DMS153 (cell line): Measurements from ENCODE around the gene IQGAP2.

Experiments used
- DNase-seq: peaks from one replicate; lab custom pipeline; 2025; lab: John Stamatoyannopoulos, UW

IQGAP2 gene

DNA sequence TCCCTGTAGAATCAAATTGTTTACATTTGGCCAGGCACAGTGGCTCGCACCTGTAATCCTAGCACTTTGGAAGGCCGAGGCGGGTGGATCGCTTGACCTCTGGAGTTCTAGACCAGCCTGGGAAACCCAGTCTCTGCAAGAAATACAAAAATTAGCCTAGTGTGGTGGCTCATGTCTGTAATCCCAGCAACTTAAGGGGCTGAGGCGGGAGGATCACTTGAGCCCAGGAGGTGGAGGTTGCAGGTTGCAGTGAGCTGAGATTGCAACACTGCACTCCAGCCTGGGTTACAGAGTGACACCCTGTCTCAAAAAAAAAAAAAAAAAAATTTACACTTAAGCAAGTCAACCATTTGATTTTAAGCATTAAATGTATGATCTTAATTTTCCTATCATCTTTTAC is 17.5 kb upstream of the IQGAP2 start:
- no peak for DNase-seq

DNA sequence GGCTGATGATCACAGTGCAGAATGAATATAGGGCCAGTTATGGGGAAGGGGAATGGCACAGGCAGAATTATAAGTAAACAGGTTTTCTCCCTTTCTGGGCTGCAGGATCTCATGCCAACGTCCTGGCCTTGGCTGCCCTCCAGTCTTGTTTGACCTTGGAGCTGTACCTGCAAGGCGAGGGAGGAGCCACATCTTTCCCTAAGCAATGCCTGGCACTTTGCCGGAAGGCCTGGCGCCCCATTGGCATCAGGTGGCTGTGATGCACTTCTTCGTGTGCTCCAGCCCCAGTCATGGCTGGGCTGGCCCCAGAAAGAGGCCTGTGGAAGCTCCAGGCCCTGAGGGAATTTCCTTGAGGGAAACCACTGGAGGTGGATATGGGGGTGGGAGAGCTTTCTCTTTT is 16.7 kb upstream of the IQGAP2 start:
- DNase-seq: no peak

DNA sequence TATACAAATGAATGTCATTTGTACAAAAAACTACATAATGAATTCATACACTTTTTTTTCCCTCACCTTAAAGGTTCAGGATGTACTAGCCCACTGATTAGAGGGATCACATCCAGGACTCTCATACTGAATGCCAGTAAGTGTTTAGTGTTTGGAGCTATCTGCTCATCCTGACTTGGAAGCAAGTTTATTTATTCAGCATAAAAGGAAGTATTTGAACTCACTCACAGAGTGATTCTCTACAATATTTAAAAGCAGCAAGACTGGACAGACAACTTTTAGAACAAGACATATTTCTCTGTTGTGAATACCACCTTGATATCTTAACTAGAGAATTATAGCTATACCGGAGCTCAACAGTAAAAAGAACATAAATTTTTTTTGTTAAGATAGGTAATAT is 14.8 kb upstream of the IQGAP2 start:
- DNase-seq: no peak

DNA sequence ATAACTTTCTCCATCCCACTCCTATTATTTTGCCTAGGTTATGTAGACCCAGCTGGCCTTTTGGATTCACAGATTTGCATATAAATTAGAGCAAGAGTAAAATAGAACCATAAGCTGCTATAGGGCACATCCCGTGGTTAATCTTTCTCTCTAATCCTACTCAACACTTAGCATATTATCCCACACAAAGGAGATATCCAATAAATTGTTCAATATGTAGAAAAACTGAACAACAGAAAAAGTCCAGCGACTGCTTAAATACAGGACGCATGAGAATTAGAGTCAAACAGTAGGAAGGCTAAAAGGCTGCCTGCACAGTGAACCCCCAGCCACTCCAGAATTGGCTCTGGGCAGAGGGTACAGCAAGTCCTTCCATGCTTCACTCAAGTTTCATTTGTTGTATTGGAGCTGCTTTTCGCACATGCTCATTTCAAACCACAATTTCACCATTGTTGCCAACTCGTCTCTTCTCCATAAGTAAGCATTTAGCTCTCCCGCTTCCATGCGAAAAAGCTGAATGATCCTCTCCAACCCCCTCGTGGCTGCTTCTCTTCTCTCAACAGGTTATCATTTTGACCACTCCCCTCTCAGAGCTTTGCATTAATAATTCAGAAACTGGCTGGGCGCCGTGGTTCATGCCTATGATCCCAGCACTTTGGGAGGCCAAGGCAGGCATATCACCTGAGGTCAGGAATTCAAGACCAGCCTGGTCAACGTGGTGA is 14.1 kb upstream of the IQGAP2 start:
- no peak for DNase-seq

DNA sequence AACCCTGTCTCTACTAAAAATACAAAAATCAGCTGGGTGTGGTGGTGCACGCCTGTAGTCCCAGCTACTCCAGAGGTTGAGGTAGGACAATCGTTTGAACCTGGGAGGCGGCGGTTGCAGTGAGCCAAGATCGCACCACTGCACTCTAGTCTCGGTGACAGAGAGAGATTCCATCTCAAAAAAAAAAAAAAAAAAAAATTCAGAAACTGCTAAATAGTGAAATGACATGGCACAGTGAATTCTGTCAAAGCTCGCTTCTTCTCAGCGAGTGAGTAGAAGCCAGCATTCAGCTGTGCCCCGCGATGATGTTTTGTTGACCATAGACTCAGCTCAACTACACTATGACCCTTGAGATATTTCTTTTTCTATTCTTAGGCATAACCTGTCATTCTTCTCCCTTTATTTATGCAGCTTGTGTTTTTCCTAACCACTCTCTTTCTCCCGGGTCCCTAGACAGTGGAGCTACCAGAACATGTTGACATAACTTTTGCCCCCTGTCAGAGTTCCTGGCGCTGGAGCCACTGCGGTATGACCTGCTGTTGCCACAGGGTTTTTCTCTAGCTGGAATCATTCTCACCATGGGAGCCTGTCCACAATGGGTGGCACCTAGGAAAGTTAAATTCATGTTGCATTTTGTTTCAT is 13.5 kb upstream of the IQGAP2 start:
- DNase-seq: no peak

DNA sequence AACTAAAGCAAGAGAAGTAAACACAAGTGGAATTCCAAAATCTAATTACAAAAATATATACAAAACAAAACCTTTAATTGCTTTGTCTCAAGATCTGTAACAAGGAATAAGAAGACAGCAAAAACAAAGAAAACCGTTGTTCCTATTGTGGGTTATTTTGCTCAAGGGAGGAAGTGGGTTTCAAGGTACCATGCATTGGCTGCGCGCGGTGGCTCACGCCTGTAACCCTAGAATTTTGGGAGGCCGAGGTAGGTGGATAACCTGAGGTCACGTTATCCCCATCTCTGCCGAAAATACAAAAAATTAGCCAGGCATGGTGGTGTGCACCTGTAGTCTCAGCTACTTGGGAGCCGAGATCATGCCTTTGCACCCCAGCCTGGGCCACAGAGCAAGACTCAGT is 12.1 kb upstream of the IQGAP2 start:
- no peak for DNase-seq

DNA sequence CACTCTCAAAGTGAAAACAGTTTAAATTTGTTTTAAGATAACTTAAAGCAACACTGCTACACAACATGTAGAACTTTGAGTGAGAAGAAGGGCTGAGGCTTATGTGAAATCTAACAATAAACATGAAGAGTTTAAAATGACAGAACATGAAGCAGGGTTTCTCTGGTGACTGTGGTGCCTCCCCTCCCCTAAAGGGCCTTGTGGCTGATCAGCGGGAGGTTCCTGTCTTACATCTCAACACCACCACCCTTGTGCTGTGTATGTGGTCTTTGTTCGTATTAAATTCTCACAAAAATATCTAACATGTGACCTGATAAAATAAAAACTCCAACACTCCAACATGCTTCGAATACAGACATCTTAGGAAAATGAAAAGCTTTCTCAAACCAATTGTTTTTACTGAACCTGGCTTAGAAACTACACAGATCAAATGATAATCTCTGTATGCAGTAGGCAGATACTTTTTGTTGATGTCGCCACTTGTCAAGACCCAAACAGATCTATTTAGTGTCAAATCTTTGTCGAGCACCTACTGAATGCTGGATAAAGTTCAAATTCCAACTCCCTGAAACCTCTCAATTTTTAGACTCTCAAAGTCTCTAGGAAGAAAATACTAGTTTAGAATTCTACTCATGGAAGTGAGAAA is 9.9 kb upstream of the IQGAP2 start:
- no peak for DNase-seq

DNA sequence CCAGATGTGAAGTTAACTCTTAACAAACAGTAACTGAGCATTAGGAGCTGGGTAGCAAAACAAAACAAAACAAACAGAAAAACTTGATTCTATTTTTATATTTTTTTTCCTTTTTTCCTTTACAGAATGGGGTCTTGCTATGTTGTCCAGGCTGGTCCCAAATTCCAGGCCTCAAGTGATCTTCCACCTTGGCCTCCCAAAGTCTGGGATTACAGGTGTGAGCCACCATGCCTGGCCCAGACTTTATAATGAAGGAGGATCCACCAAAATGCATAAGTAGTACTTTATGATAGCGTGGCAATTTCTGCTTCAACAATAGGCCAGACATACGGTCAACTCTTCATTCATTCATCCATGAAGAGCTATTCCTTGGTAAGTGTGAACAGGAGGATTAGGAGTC is 5.9 kb upstream of the IQGAP2 start:
- no peak for DNase-seq

DNA sequence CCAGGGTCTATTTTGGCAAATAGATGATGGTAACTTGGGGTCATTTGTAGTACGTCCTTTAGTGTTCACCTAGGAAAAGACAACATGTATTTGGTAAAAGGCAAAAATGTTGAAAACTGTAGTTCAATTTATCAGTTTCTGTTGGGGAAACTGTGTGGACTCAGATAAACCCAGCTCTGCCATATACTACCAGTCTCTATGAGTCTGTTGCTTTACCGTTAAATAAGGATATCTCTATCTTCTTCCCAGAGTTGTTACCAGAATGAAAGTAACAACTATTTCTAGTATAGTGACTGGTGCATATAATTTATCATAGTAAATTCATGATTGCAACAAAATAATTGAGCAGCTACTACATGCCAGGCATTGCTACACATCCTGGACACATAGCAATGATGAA is 3.8 kb upstream of the IQGAP2 start:
- no peak for DNase-seq

DNA sequence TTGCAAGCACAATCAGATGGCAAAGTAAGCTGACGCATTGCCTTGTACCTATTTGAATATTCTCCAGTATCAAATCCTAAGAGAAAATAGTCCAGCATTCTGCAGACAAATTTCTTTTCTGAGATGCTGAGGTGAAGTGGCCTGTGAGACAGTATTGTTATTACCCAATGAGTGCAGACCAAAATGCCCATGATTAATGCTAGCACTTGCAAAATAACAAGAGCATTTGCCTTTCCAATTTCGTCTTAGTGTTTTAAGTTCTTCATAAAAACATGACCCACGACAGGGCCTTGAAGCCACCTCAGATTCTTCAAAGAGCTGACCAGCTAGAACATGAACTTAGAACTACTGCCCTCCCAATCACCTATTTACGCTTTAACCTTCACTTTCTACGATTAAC is 2.6 kb upstream of the IQGAP2 start:
- no peak for DNase-seq

DNA sequence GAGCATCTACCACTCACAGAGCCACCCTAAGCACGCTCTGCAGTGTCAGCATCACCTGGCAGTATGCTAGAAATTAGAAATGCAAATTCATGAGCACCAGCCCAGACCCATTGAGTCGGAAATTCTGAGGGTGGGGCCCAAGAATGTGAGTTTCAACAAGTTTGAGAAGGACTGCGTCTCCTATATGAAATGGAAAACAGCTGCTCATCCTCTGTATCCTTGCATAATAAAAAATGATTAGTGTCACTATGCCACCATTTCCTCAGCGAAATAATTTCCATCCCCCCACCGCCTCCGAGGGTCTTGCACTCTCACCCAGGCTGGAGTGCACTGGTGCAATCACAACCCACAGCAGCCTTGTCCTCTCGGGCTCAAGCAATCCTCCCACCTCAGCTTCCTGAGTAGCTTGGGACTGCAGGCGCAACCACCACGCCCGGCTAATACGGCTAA is 1.3 kb upstream of the IQGAP2 start:
- no peak for DNase-seq

DNA sequence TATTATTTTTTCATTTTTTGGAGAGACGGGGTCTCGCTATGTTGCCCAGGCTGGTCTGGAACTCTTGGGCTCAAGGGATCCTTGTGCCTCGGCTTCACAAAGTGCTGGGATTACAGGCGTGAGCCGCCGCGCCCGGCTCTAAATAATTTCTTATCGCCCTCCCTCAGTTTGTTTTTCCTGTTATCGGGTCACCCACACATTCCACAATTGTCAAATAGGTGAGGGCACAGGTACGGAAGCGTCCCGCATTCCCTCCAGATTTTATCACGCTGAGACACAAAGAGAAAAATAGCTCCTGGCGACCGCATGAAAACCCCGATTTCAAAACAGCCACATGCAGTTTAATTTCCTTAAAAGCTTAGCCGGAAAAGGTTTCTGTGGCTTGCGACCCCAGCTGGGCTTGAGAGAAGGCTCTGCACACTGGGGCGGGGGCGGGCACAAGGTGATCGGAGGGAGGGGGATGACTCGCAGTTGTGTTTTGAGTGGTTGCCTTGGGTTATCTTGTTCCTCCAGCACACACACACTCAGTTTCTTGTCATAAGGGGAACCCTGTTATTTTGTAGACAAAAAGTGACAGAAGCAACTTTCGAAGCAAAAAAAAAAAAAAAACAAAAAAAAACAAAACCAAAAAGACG is 717 bp upstream of the IQGAP2 start:
- no peak for DNase-seq

DNA sequence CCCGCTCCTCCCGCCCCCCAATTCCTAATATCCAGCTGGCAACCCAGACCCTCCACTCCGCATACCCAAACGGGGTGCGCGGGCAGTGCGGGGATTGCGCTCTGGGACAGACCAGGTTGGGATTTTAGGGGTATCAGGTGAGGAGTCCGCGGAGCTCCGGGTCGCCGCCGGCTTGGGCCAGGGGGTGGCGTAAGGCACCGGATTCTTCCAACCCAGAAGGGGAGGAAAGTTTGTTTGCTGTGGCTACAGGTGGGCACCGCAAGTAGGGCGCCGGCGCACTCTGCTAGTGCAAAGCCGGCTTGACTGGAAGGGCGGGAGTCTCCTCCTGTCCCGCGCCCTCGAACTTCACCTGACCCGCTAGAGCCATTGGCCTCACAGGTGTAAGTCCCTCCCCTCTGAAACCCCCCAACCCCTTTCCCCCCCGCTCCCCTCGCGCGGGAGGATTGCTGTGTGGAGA is 709 bp downstream of the IQGAP2 start:
- DNase-seq: no peak

DNA sequence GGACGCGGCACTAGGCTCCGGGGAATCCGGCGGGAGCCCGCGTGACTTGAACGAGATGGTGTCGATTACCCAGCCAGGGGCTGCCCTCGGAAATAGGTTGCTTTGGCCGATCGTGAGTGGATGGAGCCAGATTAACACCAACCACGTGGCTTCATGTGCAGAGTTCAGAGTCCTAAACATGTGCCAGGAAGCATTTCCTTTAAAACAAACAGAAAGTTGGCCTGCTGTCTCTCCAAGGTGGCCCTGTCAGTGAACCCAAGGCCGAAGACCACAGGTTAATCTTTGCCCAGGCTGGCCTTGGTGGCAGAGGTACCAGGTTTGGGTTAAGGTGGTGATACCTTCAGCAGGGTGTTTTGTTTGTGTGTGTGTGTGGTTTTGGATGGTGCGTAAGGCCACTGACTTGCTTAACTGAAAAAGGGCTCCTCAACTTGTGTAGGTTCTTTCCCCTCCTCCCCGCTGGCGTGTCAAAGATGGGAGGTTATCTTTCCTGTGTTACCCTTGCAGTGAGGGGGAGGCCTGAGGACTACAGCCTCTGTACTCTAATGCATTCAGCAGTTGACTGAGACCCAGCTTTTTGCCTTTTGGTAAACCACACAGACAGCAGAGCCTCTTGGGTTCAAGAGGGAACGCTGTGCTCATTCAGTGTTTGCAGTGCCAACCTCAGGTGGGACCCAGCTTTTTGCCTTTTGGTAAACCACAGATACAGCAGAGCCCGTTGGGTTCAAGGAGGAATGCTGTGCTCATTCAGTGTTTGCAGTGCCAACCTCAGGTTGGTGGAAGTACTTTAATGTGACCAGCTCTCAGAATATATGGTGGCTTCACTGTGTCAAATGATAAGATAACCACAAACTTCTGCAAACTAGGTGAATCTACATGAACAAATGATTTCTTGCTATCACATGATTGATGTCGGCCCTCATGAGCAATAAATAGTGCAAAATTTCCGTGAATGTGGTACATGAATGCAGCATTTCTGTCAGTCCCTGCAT is 1.4 kb downstream of the IQGAP2 start:
- DNase-seq: no peak

DNA sequence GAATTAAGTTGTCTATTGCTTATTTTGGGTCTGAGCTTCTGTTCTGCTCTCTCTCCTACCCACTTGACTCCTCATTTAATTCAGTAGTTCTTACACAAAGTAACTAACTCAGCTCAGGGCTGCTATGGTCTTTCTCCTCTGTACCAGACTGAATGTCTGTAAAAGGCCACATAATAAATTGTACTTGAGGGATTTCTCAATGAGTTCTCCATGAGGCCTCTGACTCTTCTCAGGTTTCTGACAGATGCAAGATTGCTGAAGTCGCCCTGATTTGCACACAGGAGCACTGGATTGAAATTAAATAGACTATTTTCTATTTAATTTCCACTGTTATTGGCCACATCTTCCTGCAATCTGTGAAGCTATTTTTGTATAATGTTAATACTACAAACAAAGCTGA is 2.9 kb downstream of the IQGAP2 start:
- DNase-seq: no peak

DNA sequence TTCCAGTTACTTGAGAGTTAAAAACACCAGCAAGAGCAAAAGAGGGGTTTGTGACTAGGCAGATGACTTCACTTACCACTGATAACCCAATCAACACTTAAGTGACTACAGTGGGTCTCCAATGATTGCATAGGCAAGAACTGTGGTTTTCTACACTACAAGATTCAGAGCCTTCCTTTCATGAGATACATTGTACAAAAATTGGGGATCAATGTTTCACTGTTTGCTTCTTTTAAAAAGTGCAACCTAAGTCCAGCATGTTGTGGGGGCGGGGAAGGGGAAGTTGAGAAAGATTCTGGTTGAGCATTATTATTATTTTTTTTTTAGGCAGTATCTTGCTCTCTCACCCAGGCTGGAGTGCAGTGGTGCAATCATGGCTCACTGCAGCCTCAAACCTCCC is 3.6 kb downstream of the IQGAP2 start:
- no peak for DNase-seq

DNA sequence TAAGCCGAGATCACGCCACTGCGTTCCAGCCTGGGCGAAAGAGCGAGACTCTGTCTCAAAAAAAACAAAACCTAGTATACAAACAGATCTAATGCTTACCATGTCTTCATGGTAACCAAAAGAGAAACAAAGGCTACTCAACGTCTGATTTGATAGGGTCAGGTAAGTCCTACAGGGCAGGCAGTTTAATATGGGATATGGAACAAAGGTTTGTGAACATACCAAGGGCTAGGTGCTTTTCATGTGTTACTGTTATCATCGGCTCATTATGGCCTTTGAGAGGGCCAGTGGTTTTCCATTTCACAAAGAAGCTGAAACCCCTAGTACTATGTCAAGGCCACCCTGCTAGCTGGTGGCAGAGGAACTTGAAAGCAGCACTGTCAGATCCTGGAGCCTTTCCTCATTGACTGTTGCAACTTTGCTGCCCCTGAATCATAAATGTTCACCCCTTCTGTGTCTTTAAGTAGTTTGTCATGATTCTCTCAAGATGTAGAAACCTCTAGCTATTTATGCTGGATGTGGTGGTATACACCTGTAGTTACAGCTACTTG is 5.1 kb downstream of the IQGAP2 start:
- DNase-seq: no peak

DNA sequence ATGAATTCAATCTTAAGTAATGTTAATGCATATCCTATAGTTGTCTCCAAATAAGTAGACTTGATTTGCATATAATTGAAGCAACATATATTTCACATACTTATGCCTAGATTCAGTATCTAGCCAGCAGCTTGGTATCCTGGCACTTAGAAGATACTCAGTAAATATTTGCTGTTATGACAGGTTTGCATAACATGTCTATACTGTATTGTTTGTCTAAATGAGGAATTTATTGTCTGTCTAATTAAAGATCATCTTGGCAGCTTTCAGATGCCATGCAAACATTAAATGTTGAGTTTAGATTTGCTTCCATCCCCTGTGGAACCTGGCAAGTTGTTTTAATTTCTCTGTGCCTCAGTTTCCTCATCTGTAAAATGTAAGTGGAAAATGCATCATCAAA is 9.4 kb downstream of the IQGAP2 start:
- no peak for DNase-seq

DNA sequence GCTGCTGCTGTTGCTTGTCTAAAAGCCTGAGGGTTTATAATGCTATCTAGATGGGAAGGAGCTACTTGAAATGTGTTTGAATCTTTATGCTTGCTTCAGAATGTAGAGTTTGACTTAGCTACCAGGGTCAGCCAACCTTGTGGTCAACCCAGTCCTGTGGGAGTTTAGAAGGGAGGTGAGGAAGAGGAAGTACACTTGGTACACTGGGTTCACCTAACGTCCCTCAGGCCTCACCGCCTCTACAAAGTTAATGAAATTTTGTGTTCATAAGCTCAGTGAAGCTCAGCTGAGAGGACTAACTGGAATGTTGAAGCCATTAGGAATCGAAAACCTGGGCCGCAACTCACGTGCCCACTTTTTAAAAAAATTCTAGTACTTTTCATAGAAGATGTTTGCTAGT is 10.7 kb downstream of the IQGAP2 start:
- DNase-seq: no peak

DNA sequence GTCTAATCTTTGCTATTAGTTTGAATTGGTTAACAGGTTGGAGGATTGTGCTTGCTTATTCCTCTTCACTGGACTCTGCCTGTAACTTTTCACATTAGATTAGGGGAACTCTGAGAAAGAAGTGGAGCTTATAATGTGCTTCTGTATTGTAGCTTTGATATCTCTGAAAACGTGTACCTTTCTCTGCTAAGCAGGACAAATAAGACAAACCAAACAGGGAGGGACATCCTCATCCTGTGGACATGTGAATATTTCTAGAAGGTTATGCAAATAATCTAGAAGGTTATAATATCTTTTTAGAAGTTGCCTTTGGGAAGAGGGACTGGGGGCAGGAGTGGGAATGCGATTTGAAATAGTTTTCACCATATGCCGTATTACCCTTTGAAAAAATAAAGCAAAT is 11.7 kb downstream of the IQGAP2 start:
- no peak for DNase-seq

DNA sequence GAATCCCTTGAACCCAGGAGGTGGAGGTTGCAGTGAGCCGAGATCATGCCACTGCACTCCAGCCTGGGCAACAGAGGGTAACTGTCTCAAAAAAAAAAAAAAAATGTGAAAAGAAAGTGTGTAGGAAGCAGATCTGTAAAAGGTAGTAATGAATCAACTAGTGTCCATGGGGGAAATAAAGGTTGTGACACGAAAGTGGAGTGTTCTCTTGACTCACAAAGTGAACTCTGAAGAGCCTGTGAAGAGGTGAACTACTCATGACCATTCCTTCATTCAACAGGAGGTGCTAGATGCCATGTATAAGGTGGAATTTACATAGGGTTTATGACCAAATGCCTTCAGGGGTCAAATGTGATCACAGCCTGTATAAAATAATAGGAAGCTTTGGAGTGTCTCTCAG is 12.8 kb downstream of the IQGAP2 start:
- no peak for DNase-seq
